HEK293 (cell line): ENCODE results near the gene GLB1L.
"Not testable (repeated sequence)": the region's sequence is repeated elsewhere in the genome, so short reads cannot be mapped to it uniquely, and the experiment has no call there.

ENCODE experiments used
- CTCF ChIA-PET: fragments of 350-600 bp; formaldehyde crosslinking; extraction: SDS; loops from one replicate; lab custom pipeline; 2021; ENCODE audit warnings: antibody characterized with exemption; lab: Yijun Ruan, JAX
- POLR2A ChIA-PET: fragments of 300-600 bp; formaldehyde crosslinking; extraction: SDS; loops from one replicate; lab custom pipeline; 2020; ENCODE audit warnings: antibody characterized with exemption, inconsistent platforms; lab: Yijun Ruan, JAX
- H3K27ac ChIP-seq: fragments of 200-500 bp; sonication (Bioruptor generic); 2 replicates; pipeline ENCODE4 v1.5.1; 2014; ENCODE audit warnings: low read depth, low read length, control low read depth, inconsistent platforms; ENCODE audit errors: extremely low read depth
- H3K36me3 ChIP-seq, 2 experiments: fragments of 200-500 bp in 1 of 2; sonication (Bioruptor generic) in 1 of 2; 1 replicate in 1 of 2; 2 replicates in 1 of 2; pipeline ENCODE4 v1.5.1; 2014 to 2017; ENCODE audit warnings: inconsistent platforms in 2 of 2, low read length in 2 of 2; ENCODE audit not compliant: control insufficient read depth in 2 of 2, insufficient read depth in 1 of 2
- H3K4me1 ChIP-seq: fragments of 200-500 bp; sonication (Bioruptor generic); 2 replicates; pipeline ENCODE4 v1.5.1; 2014; ENCODE audit warnings: mild to moderate bottlenecking, low read length, inconsistent platforms; ENCODE audit not compliant: control insufficient read depth, insufficient read depth
- H3K4me3 ChIP-seq: 2 replicates; pipeline ENCODE4 v1.5.1; 2011; ENCODE audit warnings: low read depth, mild to moderate bottlenecking, control low read depth, low read length, moderate library complexity
- H3K9me3 ChIP-seq: fragments of 200-500 bp; sonication (Bioruptor generic); 2 replicates; pipeline ENCODE4 v1.5.1; 2014; ENCODE audit warnings: low read depth, low read length, inconsistent platforms; ENCODE audit not compliant: control insufficient read depth, insufficient read depth
- EGR2 ChIP-seq: fragments of 450-650 bp; formaldehyde crosslinking; IDR thresholded peaks from 2 replicates; pipeline ENCODE4 v1.5.1; 2016; ENCODE audit warnings: low read depth, missing biosample characterization, missing genetic modification characterization
- KLF1 ChIP-seq: fragments of 450-650 bp; formaldehyde crosslinking; IDR thresholded peaks from 2 replicates; pipeline ENCODE4 v1.5.1; 2016; ENCODE audit warnings: missing biosample characterization, missing genetic modification characterization
- PRDM1 ChIP-seq: fragments of 450-650 bp; formaldehyde crosslinking; IDR thresholded peaks from 2 replicates; pipeline ENCODE4; 2016; ENCODE audit warnings: missing biosample characterization, missing genetic modification characterization
- SP7 ChIP-seq: fragments of 450-650 bp; formaldehyde crosslinking; IDR thresholded peaks from 2 replicates; pipeline ENCODE4 v1.5.1; 2016; ENCODE audit warnings: missing biosample characterization, missing genetic modification characterization
- ZBTB1 ChIP-seq: fragments of 450-650 bp; formaldehyde crosslinking; IDR thresholded peaks from 2 replicates; pipeline ENCODE4 v1.5.1; 2016; ENCODE audit warnings: missing biosample characterization, missing genetic modification characterization
- ZBTB17 ChIP-seq: fragments of 450-650 bp; formaldehyde crosslinking; IDR thresholded peaks from 2 replicates; pipeline ENCODE4 v1.5.1; 2016; ENCODE audit warnings: missing biosample characterization, missing genetic modification characterization
- ZBTB20 ChIP-seq: fragments of 450-650 bp; formaldehyde crosslinking; IDR thresholded peaks from 2 replicates; pipeline ENCODE4 v1.5.1; 2016; ENCODE audit warnings: missing biosample characterization, missing genetic modification characterization
- ZFHX2 ChIP-seq: fragments of 450-650 bp; formaldehyde crosslinking; conservative IDR thresholded peaks from 2 replicates; pipeline ENCODE4 v1.5.1; 2016; ENCODE audit warnings: missing biosample characterization, missing genetic modification characterization
- ZNF112 ChIP-seq: fragments of 450-650 bp; formaldehyde crosslinking; IDR thresholded peaks from 2 replicates; pipeline ENCODE4 v1.5.0; 2017; ENCODE audit warnings: missing biosample characterization, missing genetic modification characterization
- ZNF133 ChIP-seq: fragments of 450-650 bp; formaldehyde crosslinking; IDR thresholded peaks from 2 replicates; pipeline ENCODE4 v1.5.1; 2016; ENCODE audit warnings: missing biosample characterization, missing genetic modification characterization
- ZNF155 ChIP-seq: fragments of 450-650 bp; formaldehyde crosslinking; IDR thresholded peaks from 2 replicates; pipeline ENCODE4 v1.5.1; 2016; ENCODE audit warnings: missing biosample characterization, missing genetic modification characterization
- ZNF19 ChIP-seq: fragments of 450-650 bp; formaldehyde crosslinking; IDR thresholded peaks from 2 replicates; pipeline ENCODE4; 2016; ENCODE audit warnings: missing biosample characterization, missing genetic modification characterization, low read depth
- ZNF449 ChIP-seq: fragments of 450-650 bp; formaldehyde crosslinking; IDR thresholded peaks from 2 replicates; pipeline ENCODE4 v1.5.1; 2017; ENCODE audit warnings: missing biosample characterization, mild to moderate bottlenecking, missing genetic modification characterization, moderate library complexity
- ZNF510 ChIP-seq: fragments of 450-650 bp; formaldehyde crosslinking; IDR thresholded peaks from 2 replicates; pipeline ENCODE4 v1.5.1; 2018; ENCODE audit warnings: mild to moderate bottlenecking, missing genetic modification characterization, missing biosample characterization; ENCODE audit not compliant: insufficient replicate concordance
- ZNF555 ChIP-seq: fragments of 450-650 bp; formaldehyde crosslinking; conservative IDR thresholded peaks from 2 replicates; pipeline ENCODE4 v1.5.1; 2017; ENCODE audit warnings: missing biosample characterization, mild to moderate bottlenecking, missing genetic modification characterization, inconsistent platforms
- ZNF707 ChIP-seq: fragments of 450-650 bp; formaldehyde crosslinking; IDR thresholded peaks from 2 replicates; pipeline ENCODE4 v1.5.1; 2016; ENCODE audit warnings: missing biosample characterization, missing genetic modification characterization
- ZNF776 ChIP-seq: fragments of 450-650 bp; formaldehyde crosslinking; IDR thresholded peaks from 2 replicates; pipeline ENCODE4 v1.5.0; 2017; ENCODE audit warnings: missing biosample characterization, missing genetic modification characterization, borderline replicate concordance
- ZNF843 ChIP-seq: fragments of 450-650 bp; formaldehyde crosslinking; IDR thresholded peaks from 2 replicates; pipeline ENCODE4 v1.5.1; 2016; ENCODE audit warnings: missing biosample characterization, missing genetic modification characterization
- ZSCAN16 ChIP-seq: fragments of 450-650 bp; formaldehyde crosslinking; IDR thresholded peaks from 2 replicates; pipeline ENCODE4 v1.5.1; 2016; ENCODE audit warnings: missing biosample characterization, missing genetic modification characterization
- TF ChIP-seq, protein P1 (sequence below): fragments of 450-650 bp; formaldehyde crosslinking; IDR thresholded peaks from 2 replicates; pipeline ENCODE4 v1.5.1; 2016; ENCODE audit warnings: missing biosample characterization, missing genetic modification characterization

GLB1L gene

DNA sequence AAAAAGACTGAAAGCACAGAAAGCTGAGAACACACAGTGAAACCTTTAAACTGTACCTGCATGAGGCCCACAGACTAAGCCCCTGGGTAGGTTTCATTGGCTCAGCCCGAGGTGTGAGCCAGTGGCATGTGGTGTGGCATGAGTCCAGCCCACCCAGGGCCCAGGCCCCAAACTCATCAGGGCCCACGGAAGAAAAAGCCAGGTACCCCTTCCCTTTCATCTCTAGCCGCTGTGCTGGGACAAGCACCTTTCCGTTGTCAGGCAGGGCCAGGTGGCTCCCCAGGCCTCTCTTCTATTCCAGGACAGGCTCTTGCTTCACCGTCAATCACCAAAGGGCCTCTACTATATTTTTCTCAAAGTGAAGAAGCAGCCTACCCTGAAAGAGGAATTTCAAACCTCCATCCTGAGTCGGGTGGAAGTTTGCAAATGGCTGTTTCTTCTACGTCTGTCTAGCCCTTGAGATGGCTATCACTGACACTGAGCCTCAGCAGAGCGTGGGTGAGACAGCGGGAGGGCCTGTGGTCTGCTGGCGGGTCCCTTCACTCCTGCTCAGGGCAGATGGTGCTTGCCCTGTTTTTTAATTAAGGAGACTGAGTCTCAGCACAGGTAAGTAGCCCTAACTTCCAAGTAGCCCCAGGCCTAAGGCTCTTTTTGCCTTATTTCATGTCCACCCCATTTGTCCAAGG lies 42.5 kb upstream of the GLB1L start:
- peaks cover 0 to 39% of the 10 kb centered on the region in 2 experiments; a peak in 1 of 3 replicates for H3K36me3 ChIP-seq
- CTCF ChIA-PET, result interaction anchor here (1.3 to 1.4 kb wide), 2 partner anchors 9 to 11 kb away, joined by 4 to 8 read pairs; partner anchors contain the start of gene DNAJB2
- no peak overlapping the region for H3K27ac ChIP-seq
- no peak for TF ChIP-seq ZNF133
- 0 out of 2 replicates have a peak, but pooled peaks have one; percentile 8 for TF ChIP-seq PRDM1 (tag by site-specific recombination)
- TF ChIP-seq ZNF19 (tag by site-specific recombination), result no peak
- TF ChIP-seq ZNF155 (tag by site-specific recombination), result no peak
- TF ChIP-seq ZNF555 (tag by site-specific recombination), result no peak
- TF ChIP-seq ZNF776 (tag by site-specific recombination), result no peak
- H3K9me3 ChIP-seq, result no peaks in the 10 kb centered on the region
- H3K4me1 ChIP-seq, result no peaks in the 10 kb centered on the region
- POLR2A ChIA-PET, result interaction anchor here (0.6 kb wide), 1 partner anchor 76 kb away, joined by 4 read pairs; no protein-coding TSS in a partner anchor
- no peak overlapping the region for H3K4me3 ChIP-seq

GRCh38 chr2:219287116-219287440 lies 41.8 kb upstream of the GLB1L start:
- CTCF ChIA-PET, result interaction anchor here (1.3 to 1.4 kb wide), 2 partner anchors 9 to 10 kb away, joined by 4 to 8 read pairs; partner anchors contain the start of gene DNAJB2
- H3K9me3 ChIP-seq, H3K4me1 ChIP-seq, H3K4me3 ChIP-seq, H3K27ac ChIP-seq: not testable (repeated sequence)
- peaks cover 0 to 45% of the 10 kb centered on the region in 2 experiments; a peak in 1 of 3 replicates for H3K36me3 ChIP-seq
- POLR2A ChIA-PET, result interaction anchor here (1.6 kb wide), 1 partner anchor 8 kb away, joined by 4 read pairs; no protein-coding TSS in a partner anchor
- TF ChIP-seq, protein P1, sequence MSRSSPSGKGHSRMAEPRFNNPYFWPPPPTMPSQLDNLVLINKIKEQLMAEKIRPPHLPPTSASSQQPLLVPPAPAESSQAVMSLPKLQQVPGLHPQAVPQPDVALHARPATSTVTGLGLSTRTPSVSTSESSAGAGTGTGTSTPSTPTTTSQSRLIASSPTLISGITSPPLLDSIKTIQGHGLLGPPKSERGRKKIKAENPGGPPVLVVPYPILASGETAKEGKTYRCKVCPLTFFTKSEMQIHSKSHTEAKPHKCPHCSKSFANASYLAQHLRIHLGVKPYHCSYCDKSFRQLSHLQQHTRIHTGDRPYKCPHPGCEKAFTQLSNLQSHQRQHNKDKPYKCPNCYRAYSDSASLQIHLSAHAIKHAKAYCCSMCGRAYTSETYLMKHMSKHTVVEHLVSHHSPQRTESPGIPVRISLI (tag by site-specific recombination), result 0 out of 2 replicates have a peak, but pooled peaks have one; percentile 25

- CTCF ChIA-PET, result interaction anchor here (0.6 to 15.0 kb wide), 4 partner anchors 8 to 207 kb away, joined by 4 to 297 read pairs (median 6); partner anchors contain the start of gene DNAJB2
Measured at GRCh38 chr2:219286436-219287115, 41.3 kb upstream of the GLB1L start.

More at GRCh38 chr2:219286436-219287115, 41.3 kb upstream of the GLB1L start:
- peaks cover 0 to 50% of the 10 kb centered on the region in 2 experiments; a peak in 1 of 3 replicates for H3K36me3 ChIP-seq
- POLR2A ChIA-PET, result interaction anchor here (0.9 to 1.6 kb wide), 2 partner anchors 8 to 80 kb away, joined by 3 to 4 read pairs; partner anchors contain the start of gene ZFAND2B
- no peak overlapping the region for H3K27ac ChIP-seq
- no peaks in the 10 kb centered on the region for H3K9me3 ChIP-seq
- no peak for TF ChIP-seq ZBTB1 (tag by site-specific recombination)
- peak; percentile 34; the same call in 1 of the 2 replicates for TF ChIP-seq KLF1 (tag by site-specific recombination)
- peak; percentile 54; the same call in 1 of the 2 replicates for TF ChIP-seq ZNF449 (tag by site-specific recombination)
- no peak for TF ChIP-seq ZNF112 (tag by site-specific recombination)
- no peak for TF ChIP-seq ZBTB17 (tag by site-specific recombination)
- TF ChIP-seq EGR2 (tag by site-specific recombination), result peak; percentile 46
- no peak for TF ChIP-seq SP7
- no peak for TF ChIP-seq ZNF707
- TF ChIP-seq ZNF510 (tag by site-specific recombination), result no peak
- TF ChIP-seq ZNF843, result no peak
- peak; percentile 85 for TF ChIP-seq ZBTB20 (tag by site-specific recombination)
- no peak for TF ChIP-seq ZSCAN16 (tag by site-specific recombination)
- peak; percentile 85 for TF ChIP-seq ZFHX2 (tag by site-specific recombination)
- H3K4me1 ChIP-seq, result no peaks in the 10 kb centered on the region
- no peak overlapping the region for H3K4me3 ChIP-seq
